HL-60/S4 (cell line): ENCODE measurements around the gene SGCD.

Source experiments
- in situ Hi-C: fragments of 300-500 bp; cut with MboI; formaldehyde crosslinking; loops from 2 replicates; pipeline ENCODE4 v1.14.3; 2022; ENCODE audit warnings: low sequenced_read_pairs

The SGCD gene

GRCh38 chr5:156682971-156683370 is 356.0 kb downstream of the SGCD start:
- in situ Hi-C loops: no loop called here

GRCh38 chr5:156683509-156683908 is 356.5 kb downstream of the SGCD start:
- in situ Hi-C loops: no loop called here

- in situ Hi-C loops: no loop called here
These were observed 357.3 kb downstream of the SGCD start for GRCh38 chr5:156684216-156684615.

- in situ Hi-C loops: no loop called here
These were observed 358.5 kb downstream of the SGCD start for GRCh38 chr5:156685481-156685880.

- in situ Hi-C loops: no loop called here
These were observed 359.4 kb downstream of the SGCD start for GRCh38 chr5:156686380-156686779.

- in situ Hi-C loops: no loop called here
These were observed 359.8 kb downstream of the SGCD start for GRCh38 chr5:156686796-156687195.

GRCh38 chr5:156687514-156687913 is 360.6 kb downstream of the SGCD start:
- in situ Hi-C loops: no loop called here

- in situ Hi-C loops: no loop called here
These were observed 364.6 kb downstream of the SGCD start for GRCh38 chr5:156691572-156691971.

GRCh38 chr5:156693113-156693512 is 366.1 kb downstream of the SGCD start:
- in situ Hi-C loops: no loop called here

GRCh38 chr5:156694598-156694997 is 367.6 kb downstream of the SGCD start:
- in situ Hi-C loops: no loop called here

- in situ Hi-C loops: no loop called here
These were observed 368.8 kb downstream of the SGCD start for GRCh38 chr5:156695774-156696173.

- in situ Hi-C loops: no loop called here
These were observed 371.4 kb downstream of the SGCD start for GRCh38 chr5:156698323-156698722.

GRCh38 chr5:156699147-156699546 is 372.2 kb downstream of the SGCD start:
- in situ Hi-C loops: no loop called here

- in situ Hi-C loops: no loop called here
These were observed 377.2 kb downstream of the SGCD start for GRCh38 chr5:156704139-156704538.

GRCh38 chr5:156706631-156707030 is 379.7 kb downstream of the SGCD start:
- in situ Hi-C loops: no loop called here

GRCh38 chr5:156707750-156708149 is 380.8 kb downstream of the SGCD start:
- in situ Hi-C loops: no loop called here

GRCh38 chr5:156715287-156715686 is 388.3 kb downstream of the SGCD start:
- in situ Hi-C loops: no loop called here

GRCh38 chr5:156716591-156717380 is 389.8 kb downstream of the SGCD start:
- in situ Hi-C loops: no loop called here

GRCh38 chr5:156718985-156719384 is 392.0 kb downstream of the SGCD start:
- in situ Hi-C loops: no loop called here

GRCh38 chr5:156722358-156722757 is 395.4 kb downstream of the SGCD start:
- in situ Hi-C loops: no loop called here

- in situ Hi-C loops: no loop called here
These were observed 408.5 kb downstream of the SGCD start for GRCh38 chr5:156735477-156735876.

GRCh38 chr5:156741516-156741915 is 414.6 kb downstream of the SGCD start:
- in situ Hi-C loops: no loop called here

GRCh38 chr5:156753846-156754245 is 426.9 kb downstream of the SGCD start:
- in situ Hi-C loops: no loop called here
